ENCODE results near the gene CMTM4.
A peak's percentile ranks its signal among the peaks of the same experiment; 100 is the strongest.
"Not testable (repeated sequence)": the region's sequence is repeated elsewhere in the genome, so short reads cannot be mapped to it uniquely, and the experiment has no call there.

The CMTM4 gene

GRCh38 chr16:66705790-66706505 is 9.4 kb upstream of the CMTM4 start:
- DNase-seq (ENCODE audit: low read depth), result peak; percentile 36

- no peak for DNase-seq (ENCODE audit: low read depth)
Observed at GRCh38 chr16:66703406-66704215, 7.1 kb upstream of the CMTM4 start.

- DNase-seq (ENCODE audit: low read depth), result no peak
Observed at GRCh38 chr16:66701516-66701915, 5.0 kb upstream of the CMTM4 start.

GRCh38 chr16:66701026-66701425 is 4.5 kb upstream of the CMTM4 start:
- no peak for DNase-seq (ENCODE audit: low read depth)

- DNase-seq (ENCODE audit: low read depth), result no peak
Observed at GRCh38 chr16:66699898-66700297, 3.4 kb upstream of the CMTM4 start.

GRCh38 chr16:66698046-66698445 is 1.5 kb upstream of the CMTM4 start:
- no peak for DNase-seq (ENCODE audit: low read depth)

GRCh38 chr16:66695935-66696668 is 441 bp downstream of the CMTM4 start:
- no peak for DNase-seq (ENCODE audit: low read depth)

GRCh38 chr16:66695471-66695934 is 1.0 kb downstream of the CMTM4 start:
- no peak for DNase-seq (ENCODE audit: low read depth)

- no peak for DNase-seq (ENCODE audit: low read depth)
Observed at GRCh38 chr16:66693149-66693548, 3.4 kb downstream of the CMTM4 start.

GRCh38 chr16:66692341-66692740 is 4.2 kb downstream of the CMTM4 start:
- DNase-seq (ENCODE audit: low read depth), result no peak

- DNase-seq (ENCODE audit: low read depth), result no peak
Observed at GRCh38 chr16:66691234-66691633, 5.3 kb downstream of the CMTM4 start.

- no peak for DNase-seq (ENCODE audit: low read depth)
Observed at GRCh38 chr16:66690106-66690847, 6.3 kb downstream of the CMTM4 start.

GRCh38 chr16:66689282-66689681 is 7.3 kb downstream of the CMTM4 start:
- DNase-seq (ENCODE audit: low read depth), result no peak

- DNase-seq (ENCODE audit: low read depth), result no peak
Observed at GRCh38 chr16:66687906-66688625, 8.5 kb downstream of the CMTM4 start.

- DNase-seq (ENCODE audit: low read depth), result not testable (repeated sequence)
Observed at GRCh38 chr16:66685501-66686115, 10.9 kb downstream of the CMTM4 start.

GRCh38 chr16:66682271-66682670 is 14.3 kb downstream of the CMTM4 start:
- DNase-seq (ENCODE audit: low read depth), result no peak

GRCh38 chr16:66681676-66682075 is 14.9 kb downstream of the CMTM4 start:
- DNase-seq (ENCODE audit: low read depth), result no peak

GRCh38 chr16:66678337-66678736 is 18.2 kb downstream of the CMTM4 start:
- no peak for DNase-seq (ENCODE audit: low read depth)

- DNase-seq (ENCODE audit: low read depth), result no peak
Observed at GRCh38 chr16:66677836-66678235, 18.7 kb downstream of the CMTM4 start.

GRCh38 chr16:66677179-66677578 is 19.4 kb downstream of the CMTM4 start:
- DNase-seq (ENCODE audit: low read depth), result no peak

- no peak for DNase-seq (ENCODE audit: low read depth)
Observed at GRCh38 chr16:66676599-66676998, 19.9 kb downstream of the CMTM4 start.
